ENCODE data around the gene GGT5. TPM values are rescaled to one million over a fixed set of nuclear protein-coding genes. Genes with fewer than 3 reads are reported as not detected.

GGT5 gene
- total and polyA plus RNA-seq, 9 donors: 4.6 to 34.0 (median 21.4) TPM

DNA sequence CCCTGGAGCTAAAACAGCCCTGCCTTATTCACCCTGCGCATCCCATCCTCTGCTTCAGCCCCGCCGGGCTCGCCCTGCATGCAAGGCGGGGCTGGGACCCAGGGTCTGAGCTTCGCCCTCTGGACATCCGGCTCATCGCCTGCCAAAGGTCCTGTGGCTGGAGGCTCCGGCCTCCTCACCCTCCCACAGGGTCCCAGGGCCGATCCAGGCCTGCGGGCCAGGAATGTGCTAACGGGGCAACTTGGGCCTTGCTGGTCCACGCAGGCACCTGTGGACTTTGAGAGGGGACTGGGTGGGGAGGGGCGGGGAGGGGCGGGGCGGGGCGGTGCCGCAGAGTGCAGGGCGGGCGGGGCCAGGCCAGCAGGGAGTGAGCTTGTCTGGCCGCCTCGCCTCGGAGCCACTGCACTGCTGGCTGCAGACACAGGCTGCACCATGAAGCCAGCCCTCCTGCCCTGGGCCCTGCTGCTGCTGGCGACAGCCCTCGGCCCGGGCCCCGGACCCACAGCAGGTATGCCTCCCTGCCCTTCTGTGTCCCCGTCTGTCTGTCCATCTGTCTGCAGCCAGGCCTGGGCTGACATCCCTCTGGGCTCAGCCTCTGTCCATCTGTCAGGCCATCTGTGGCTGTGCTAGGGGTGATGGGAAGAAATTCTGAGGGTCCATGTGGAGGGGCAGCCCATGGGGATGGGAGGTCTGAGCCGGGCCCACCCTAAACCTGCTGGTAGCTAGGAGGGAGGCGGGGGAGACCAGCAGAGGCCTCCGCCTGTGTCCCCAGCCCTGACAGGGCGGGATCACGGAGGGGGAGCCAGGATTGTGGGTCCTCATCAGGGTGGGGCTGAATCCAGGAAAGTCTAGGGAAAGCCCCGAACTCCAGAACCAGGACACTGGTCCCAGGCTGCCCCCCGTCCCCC, 63.5 kb downstream of the GGT5 start, which contains the start of gene SUSD2:
SUSD2 (plus strand) TSS at position 400 of the 908 bp plus-strand sequence; CDS start at position 433, 33 bp downstream.
- no peaks in the 10 kb centered on the region for H3K36me3 ChIP-seq
- peak in 1 of 5 donors; percentile 24 for DNase-seq
- WGBS, 3 donors: 36 to 57% (median 49%) methylated on average over 25 to 35 of the region's 35 CpGs
- H3K27me3 ChIP-seq: no peaks in the 10 kb centered on the region
- no peak within 1 kb of the TSS for H3K27ac ChIP-seq
- no peak within 1 kb of the TSS for H3K4me3 ChIP-seq
- no peak for TF ChIP-seq EP300 (IDR thresholded peaks at IDR 0.05)
- no peak for TF ChIP-seq POLR2A (IDR thresholded peaks at IDR 0.05)
- TF ChIP-seq, protein P1, sequence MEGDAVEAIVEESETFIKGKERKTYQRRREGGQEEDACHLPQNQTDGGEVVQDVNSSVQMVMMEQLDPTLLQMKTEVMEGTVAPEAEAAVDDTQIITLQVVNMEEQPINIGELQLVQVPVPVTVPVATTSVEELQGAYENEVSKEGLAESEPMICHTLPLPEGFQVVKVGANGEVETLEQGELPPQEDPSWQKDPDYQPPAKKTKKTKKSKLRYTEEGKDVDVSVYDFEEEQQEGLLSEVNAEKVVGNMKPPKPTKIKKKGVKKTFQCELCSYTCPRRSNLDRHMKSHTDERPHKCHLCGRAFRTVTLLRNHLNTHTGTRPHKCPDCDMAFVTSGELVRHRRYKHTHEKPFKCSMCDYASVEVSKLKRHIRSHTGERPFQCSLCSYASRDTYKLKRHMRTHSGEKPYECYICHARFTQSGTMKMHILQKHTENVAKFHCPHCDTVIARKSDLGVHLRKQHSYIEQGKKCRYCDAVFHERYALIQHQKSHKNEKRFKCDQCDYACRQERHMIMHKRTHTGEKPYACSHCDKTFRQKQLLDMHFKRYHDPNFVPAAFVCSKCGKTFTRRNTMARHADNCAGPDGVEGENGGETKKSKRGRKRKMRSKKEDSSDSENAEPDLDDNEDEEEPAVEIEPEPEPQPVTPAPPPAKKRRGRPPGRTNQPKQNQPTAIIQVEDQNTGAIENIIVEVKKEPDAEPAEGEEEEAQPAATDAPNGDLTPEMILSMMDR (IDR thresholded peaks at IDR 0.05): no peak
- intact Hi-C loops (cut with DNase I): loop anchor here in 1 of 4 donors (2.0 kb wide), 1 partner anchor 73 kb away; no protein-coding TSS in a partner anchor
- H3K9me3 ChIP-seq: no peaks in the 10 kb centered on the region
- H3K4me1 ChIP-seq (ENCODE audit: insufficient read depth): peaks cover 2% of the 10 kb centered on the region

GRCh38 chr22:24180316-24181087, 64.4 kb downstream of the GGT5 start:
- 87 to 90% (median 88%) methylated on average over 16 of the region's 16 CpGs for WGBS, 3 donors

GRCh38 chr22:24179478-24180210, 65.2 kb downstream of the GGT5 start:
- 77 to 84% (median 82%) methylated on average over 16 to 17 of the region's 17 CpGs for WGBS, 3 donors
- Histone ChIP-seq H3K27ac (no peak overlapping the region), H3K9me3 (no peaks in the 10 kb centered on the region), H3K4me1 (ENCODE audit: insufficient read depth) (peaks cover 2% of the 10 kb centered on the region), H3K4me3 (no peak overlapping the region), H3K36me3 (no peaks in the 10 kb centered on the region), H3K27me3 (no peaks in the 10 kb centered on the region)
- TF ChIP-seq, protein P1 (IDR thresholded peaks at IDR 0.05): no peak
- TF ChIP-seq POLR2A (IDR thresholded peaks at IDR 0.05): no peak
- TF ChIP-seq EP300 (IDR thresholded peaks at IDR 0.05): no peak
- intact Hi-C loops (cut with DNase I): loop anchor here in 3 of 4 donors (2.0 to 10.0 kb wide), 3 partner anchors 71 to 225 kb away; no protein-coding TSS in a partner anchor
- DNase-seq: no peak

More at GRCh38 chr22:24180316-24181087, 64.4 kb downstream of the GGT5 start:
- no peak overlapping the region for H3K4me3 ChIP-seq
- TF ChIP-seq EP300 (IDR thresholded peaks at IDR 0.05) (no peak), POLR2A (IDR thresholded peaks at IDR 0.05) (no peak)
- TF ChIP-seq, protein P1 (IDR thresholded peaks at IDR 0.05): no peak
- H3K36me3 ChIP-seq: no peaks in the 10 kb centered on the region
- no peak overlapping the region for H3K27ac ChIP-seq
- H3K4me1 ChIP-seq (ENCODE audit: insufficient read depth): peaks cover 2% of the 10 kb centered on the region
- intact Hi-C loops (cut with DNase I): loop anchor here in 1 of 4 donors (2.0 kb wide), 1 partner anchor 72 kb away; no protein-coding TSS in a partner anchor
- no peaks in the 10 kb centered on the region for H3K27me3 ChIP-seq
- DNase-seq: no peak
- H3K9me3 ChIP-seq: no peaks in the 10 kb centered on the region
